Activated T-cell treated with anti-CD3 and anti-CD28 coated beads for 4 hours (primary cell): ENCODE measurements around the gene PDZD4.

Experiments used
- DNase-seq: peaks from one replicate; pipeline ENCODE4 v3.0.0-alpha.2; 2020

The PDZD4 gene

GRCh38 chrX:153829799-153830639, at the start of gene PDZD4:
Gene PDZD4 (minus strand): TSS chrX:153830544. CDS start chrX:153830298, 246 bp downstream.
- DNase-seq = no peak

GRCh38 chrX:153879741-153880439, 49.5 kb upstream of the PDZD4 start:
- no peak for DNase-seq

GRCh38 chrX:153878969-153879653, 48.8 kb upstream of the PDZD4 start:
- no peak for DNase-seq

GRCh38 chrX:153878345-153878744, 48.0 kb upstream of the PDZD4 start:
- no peak for DNase-seq

GRCh38 chrX:153877571-153878261, 47.4 kb upstream of the PDZD4 start:
- DNase-seq = no peak

- DNase-seq = no peak
These were observed 45.8 kb upstream of the PDZD4 start for GRCh38 chrX:153876112-153876491.

GRCh38 chrX:153875391-153876111, 45.2 kb upstream of the PDZD4 start:
- peak; percentile 39 for DNase-seq

GRCh38 chrX:153874366-153875125, 44.2 kb upstream of the PDZD4 start:
- no peak for DNase-seq

GRCh38 chrX:153874085-153874365, 43.7 kb upstream of the PDZD4 start:
- DNase-seq = no peak

- DNase-seq = no peak
These were observed 43.1 kb upstream of the PDZD4 start for GRCh38 chrX:153873282-153874084.

- DNase-seq = no peak
These were observed 41.9 kb upstream of the PDZD4 start for GRCh38 chrX:153871946-153872878.

GRCh38 chrX:153871451-153871850, 41.1 kb upstream of the PDZD4 start:
- no peak for DNase-seq

- DNase-seq = no peak
These were observed 40.5 kb upstream of the PDZD4 start for GRCh38 chrX:153870791-153871360.

- DNase-seq = no peak
These were observed 39.9 kb upstream of the PDZD4 start for GRCh38 chrX:153870288-153870690.

- no peak for DNase-seq
These were observed 39.3 kb upstream of the PDZD4 start for GRCh38 chrX:153869473-153870287.

GRCh38 chrX:153868576-153869472, 38.5 kb upstream of the PDZD4 start:
- DNase-seq = no peak

GRCh38 chrX:153867671-153868070, 37.3 kb upstream of the PDZD4 start:
- DNase-seq = no peak
